ENCODE data around the gene ITGB3.
A peak's percentile ranks its signal among the peaks of the same experiment; 100 is the strongest.

The ITGB3 gene

DNA sequence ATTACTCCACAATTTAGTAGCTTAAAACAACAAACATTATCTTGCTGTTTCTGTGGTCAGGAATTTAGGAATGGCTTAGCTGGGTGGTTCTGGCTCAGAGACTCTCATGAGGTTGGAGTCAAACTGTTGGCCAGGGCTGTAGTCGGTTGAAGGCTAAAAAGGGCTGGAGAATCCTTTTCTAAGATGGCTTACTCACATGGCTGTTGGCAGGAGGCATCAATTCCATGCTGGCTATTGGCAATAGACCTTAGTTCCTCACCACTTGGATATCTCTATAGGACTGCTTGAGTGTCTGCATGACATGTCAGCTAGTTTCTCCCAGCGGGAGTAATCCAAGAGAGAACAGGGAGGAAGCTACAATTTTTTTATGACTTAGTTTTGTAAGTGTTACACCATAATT lies 63.5 kb downstream of the ITGB3 start:
- in situ Hi-C loops (cut with MboI; ENCODE audit: low sequenced_read_pairs) = no loop called here
- no peaks in the 10 kb centered on the region for H3K27me3 ChIP-seq (ENCODE audit: low read depth)
- DNase-seq (ENCODE audit: low spot score in 2 of 2) = no peak

DNA sequence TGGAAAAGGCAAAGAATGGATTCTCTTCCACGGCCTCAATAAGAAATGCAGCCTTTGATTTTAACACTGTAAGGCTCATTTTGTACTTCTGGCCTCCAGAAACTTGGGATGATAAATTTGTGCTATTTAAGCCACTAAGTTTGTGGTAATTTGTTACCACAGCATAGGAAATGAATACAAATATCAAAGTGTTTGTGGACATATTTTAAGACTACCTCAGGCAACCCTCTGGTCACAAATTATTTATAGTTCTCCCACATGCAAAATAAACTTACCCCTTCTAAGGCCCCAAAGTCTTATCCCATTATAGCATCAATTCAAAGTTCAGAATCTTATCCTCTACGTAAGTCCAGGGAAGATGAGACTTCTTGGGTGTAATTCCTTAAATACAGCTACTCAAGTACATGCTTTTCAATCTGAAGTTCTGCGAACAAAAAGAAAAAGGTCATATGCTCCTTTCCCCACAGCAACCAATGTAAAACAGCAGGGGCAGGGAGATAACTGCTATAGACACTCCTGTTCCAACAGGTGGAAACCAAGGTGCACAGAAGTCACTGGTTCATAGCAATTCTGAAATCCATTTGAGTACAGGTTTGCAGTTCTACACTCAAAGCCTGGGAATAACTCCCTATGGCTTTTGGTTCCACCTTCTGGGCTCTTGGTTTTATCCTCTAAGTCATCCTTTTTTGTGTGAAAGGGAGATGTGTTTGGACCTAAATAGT lies 64.7 kb downstream of the ITGB3 start:
- H3K36me3 ChIP-seq (replicated peaks) = no peaks in the 10 kb centered on the region
- no peaks in the 10 kb centered on the region; the same call in 1 of the 2 replicates for H3K4me1 ChIP-seq
- peaks cover 7% of the 10 kb centered on the region for H3K9me3 ChIP-seq
- H3K27me3 ChIP-seq (ENCODE audit: low read depth) = no peaks in the 10 kb centered on the region
- in situ Hi-C loops (cut with MboI; ENCODE audit: low sequenced_read_pairs) = no loop called here
- no peak overlapping the region for H3K4me3 ChIP-seq
- no peak for DNase-seq (ENCODE audit: low spot score in 2 of 2)

More for the DNA sequence above, 63.5 kb downstream of the ITGB3 start:
- Histone ChIP-seq H3K4me1 (no peaks in the 10 kb centered on the region; the same call in 1 of the 2 replicates), H3K4me3 (no peak overlapping the region), H3K9me3 (peaks cover 5% of the 10 kb centered on the region), H3K36me3 (replicated peaks) (no peaks in the 10 kb centered on the region)

DNA sequence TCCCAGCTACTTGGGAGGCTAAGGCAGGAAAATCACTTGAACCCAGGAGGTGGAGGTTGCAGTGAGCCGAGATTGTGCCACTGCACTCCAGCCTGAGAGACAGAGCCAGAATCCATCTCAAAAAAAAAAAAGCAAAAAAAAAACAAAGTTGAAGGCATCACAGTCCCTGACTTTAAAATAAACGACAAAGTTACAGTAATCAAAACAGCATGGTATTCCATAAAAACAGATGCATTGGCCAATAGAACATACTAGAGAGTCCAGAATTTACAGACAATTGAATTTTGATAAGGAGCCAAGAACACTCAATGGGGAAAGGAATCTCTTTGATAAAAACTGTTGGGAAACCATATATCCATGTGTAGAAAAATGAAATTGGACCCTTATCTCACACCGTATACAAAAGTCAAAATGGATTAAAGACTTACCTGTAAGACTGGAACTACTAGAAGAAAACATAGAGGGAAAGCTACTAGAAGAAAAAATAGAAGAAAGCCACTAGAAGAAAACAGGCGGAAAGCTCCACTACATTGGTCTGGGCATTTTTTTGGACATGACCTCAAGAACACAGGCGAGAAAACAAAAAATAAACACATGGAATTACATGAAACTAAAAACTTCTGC lies 67.4 kb downstream of the ITGB3 start:
- DNase-seq (ENCODE audit: low spot score in 2 of 2) = no peak
- Histone ChIP-seq H3K27me3 (ENCODE audit: low read depth) (no peaks in the 10 kb centered on the region), H3K36me3 (replicated peaks) (no peaks in the 10 kb centered on the region), H3K4me1 (no peaks in the 10 kb centered on the region), H3K4me3 (no peak overlapping the region), H3K9me3 (peaks cover 8% of the 10 kb centered on the region)
- in situ Hi-C loops (cut with MboI; ENCODE audit: low sequenced_read_pairs) = no loop called here

DNA sequence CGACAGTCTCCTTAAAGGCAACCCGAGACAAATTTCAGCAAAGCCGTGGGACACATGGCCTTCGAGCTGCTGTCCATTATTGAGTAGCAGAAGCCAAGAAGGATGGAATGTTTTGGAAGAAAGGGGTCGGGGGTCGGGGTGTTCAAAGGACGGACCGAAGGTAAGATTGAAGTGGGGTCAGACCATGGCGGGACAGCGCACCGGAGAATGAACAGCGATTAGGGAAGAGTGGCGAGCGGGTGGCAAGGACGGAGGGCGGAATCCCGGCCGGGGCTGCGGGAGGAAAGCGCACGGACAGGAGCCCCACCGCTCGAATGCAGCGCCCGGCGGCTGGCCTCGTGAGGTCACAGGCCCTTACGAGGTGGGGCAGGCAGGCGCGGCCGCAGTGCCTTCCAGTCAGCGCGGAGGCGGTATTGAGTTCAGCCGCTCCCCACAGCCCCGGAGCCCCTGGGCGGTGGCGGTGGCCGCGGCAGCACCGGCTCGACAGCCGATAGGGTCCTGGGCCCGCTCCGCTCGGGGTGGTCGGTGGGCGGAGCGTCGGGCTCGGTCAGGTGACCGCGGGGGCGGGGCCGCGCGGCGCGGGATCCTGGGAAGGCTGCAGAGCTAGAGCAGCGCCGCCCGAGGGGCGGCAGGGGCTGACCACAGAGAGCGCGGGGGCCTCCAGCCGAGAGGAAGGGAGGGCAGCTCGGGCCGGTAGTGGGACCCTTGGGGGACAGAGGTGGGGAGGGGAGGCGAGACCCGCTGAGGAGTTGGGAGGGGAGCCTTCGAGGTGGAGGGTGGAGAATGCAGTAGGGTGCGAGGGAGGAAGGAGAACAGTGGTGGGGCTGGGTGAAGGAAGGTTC lies 70.0 kb downstream of the ITGB3 start, which contains the start of gene EFCAB13:
EFCAB13 (plus strand) TSS at position 574 of the 842 bp plus-strand sequence. CDS start 4,399 bp downstream, outside the sequence.
- DNase-seq (ENCODE audit: low spot score in 2 of 2) = peak in 1 of 2 experiments; percentile 45
- H3K36me3 ChIP-seq (replicated peaks) = no peaks in the 10 kb centered on the region
- H3K4me1 ChIP-seq = no peaks in the 10 kb centered on the region
- peaks cover 8% of the 10 kb centered on the region for H3K9me3 ChIP-seq
- H3K4me3 ChIP-seq = no peak within 1 kb of the TSS
- H3K27me3 ChIP-seq (ENCODE audit: low read depth) = no peaks in the 10 kb centered on the region
- in situ Hi-C loops (cut with MboI; ENCODE audit: low sequenced_read_pairs) = no loop called here

DNA sequence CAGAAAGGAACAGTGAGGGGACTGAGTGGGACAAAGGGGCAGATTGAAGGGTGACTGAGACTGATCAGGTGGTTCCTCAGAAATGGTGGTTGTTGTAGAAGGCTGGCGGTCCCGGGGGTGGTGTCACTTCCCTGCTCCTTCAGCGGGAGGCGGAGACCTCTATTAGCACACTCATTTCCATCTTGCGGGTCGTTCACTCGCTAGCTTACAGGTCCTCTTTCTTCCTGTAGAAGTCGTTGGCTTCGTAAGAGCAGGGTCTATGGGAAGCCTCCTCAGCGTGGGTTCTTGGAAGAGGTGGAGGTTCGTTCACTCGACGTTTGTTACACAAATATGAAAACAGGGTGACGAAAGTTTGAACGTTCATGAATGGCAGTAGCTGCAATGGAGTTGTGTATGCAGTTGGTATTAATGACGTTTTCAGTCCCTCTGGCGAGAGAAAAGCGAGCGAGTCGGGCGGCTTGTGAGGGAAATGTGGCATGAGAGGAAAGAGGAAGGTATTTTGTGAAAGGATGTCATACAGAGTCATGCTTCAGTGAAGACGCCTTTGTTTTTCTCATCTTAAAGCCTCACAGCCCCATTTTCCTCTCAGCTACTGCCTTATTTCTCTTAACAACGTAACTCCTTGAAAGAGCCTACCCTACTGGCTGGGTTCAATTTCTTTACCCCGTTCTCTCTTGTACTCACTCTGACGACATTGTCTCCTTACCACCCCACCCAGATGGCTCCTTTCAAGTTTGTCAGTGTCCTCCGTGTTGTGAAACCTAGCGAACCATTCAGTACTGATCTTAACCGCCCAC lies 70.8 kb downstream of the ITGB3 start:
- Histone ChIP-seq H3K4me3 (no peak overlapping the region), H3K27me3 (ENCODE audit: low read depth) (no peaks in the 10 kb centered on the region), H3K4me1 (no peaks in the 10 kb centered on the region), H3K36me3 (replicated peaks) (no peaks in the 10 kb centered on the region), H3K9me3 (peaks cover 8% of the 10 kb centered on the region)
- in situ Hi-C loops (cut with MboI; ENCODE audit: low sequenced_read_pairs) = no loop called here
- DNase-seq (ENCODE audit: low spot score in 2 of 2) = no peak

DNA sequence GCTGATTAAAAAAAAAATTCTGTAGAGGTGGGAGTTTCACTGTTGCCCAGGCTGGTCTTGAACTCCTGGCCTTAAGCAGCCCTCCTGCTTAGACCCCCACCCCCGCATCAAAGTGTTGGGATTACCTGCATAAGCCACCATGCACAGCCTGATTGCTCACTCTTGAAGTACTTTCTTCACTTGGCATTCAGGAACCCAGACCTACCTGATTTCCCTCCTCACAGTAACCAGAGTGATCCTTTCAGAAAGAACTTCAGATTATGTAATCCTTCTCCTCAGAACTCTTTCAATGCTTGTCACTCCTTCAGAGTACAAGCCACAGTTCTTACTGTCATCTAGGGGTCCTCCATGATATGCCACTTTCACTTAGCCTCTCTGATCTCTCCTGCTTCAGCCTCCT lies 71.5 kb downstream of the ITGB3 start:
- H3K36me3 ChIP-seq (replicated peaks) = no peaks in the 10 kb centered on the region
- H3K9me3 ChIP-seq = peaks cover 8% of the 10 kb centered on the region
- in situ Hi-C loops (cut with MboI; ENCODE audit: low sequenced_read_pairs) = no loop called here
- H3K4me1 ChIP-seq = no peaks in the 10 kb centered on the region
- no peaks in the 10 kb centered on the region for H3K27me3 ChIP-seq (ENCODE audit: low read depth)
- DNase-seq (ENCODE audit: low spot score in 2 of 2) = no peak
- H3K4me3 ChIP-seq = no peak overlapping the region

DNA sequence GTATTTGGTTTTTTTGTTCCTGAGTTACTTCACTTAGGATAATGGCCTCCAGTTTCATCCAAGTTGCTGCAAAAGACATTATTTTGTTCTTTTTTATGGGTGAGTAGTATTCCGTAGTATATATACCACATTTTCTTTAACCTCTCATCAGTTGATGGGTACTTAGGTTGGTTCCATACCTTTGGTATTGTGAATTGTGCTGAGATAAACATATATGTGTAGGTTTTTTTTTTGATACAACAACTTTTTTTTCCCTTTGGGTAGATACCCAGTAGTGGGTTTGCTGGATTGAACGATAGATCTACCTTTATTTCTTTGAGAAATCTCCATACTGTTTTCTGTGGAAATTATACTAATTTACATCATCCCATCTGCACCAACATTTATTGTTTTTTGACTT lies 76.9 kb downstream of the ITGB3 start:
- no peaks in the 10 kb centered on the region for H3K4me1 ChIP-seq
- in situ Hi-C loops (cut with MboI; ENCODE audit: low sequenced_read_pairs) = no loop called here
- no peaks in the 10 kb centered on the region for H3K9me3 ChIP-seq
- no peaks in the 10 kb centered on the region for H3K36me3 ChIP-seq (replicated peaks)
- DNase-seq (ENCODE audit: low spot score in 2 of 2) = no peak
- H3K4me3 ChIP-seq = no peak overlapping the region
- H3K27me3 ChIP-seq (ENCODE audit: low read depth) = peaks cover 6% of the 10 kb centered on the region

DNA sequence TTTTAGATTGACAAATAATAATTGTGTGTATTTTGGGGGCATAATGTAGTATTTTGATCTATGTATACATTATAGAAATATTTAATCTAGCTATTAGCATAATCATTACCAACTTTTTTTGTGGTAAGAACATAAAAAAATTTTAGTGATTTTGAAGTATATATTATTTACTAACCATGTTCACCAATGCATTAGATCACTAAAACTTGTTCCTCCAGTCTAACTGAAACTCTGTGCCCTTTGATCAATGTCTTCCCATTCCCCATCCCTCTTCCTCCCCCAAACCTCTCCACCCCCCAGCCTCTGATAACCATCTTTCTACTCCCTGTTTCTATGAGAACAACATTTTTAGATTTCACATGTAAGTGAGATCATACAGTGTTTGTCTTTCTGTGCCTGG lies 78.7 kb downstream of the ITGB3 start:
- in situ Hi-C loops (cut with MboI; ENCODE audit: low sequenced_read_pairs) = no loop called here
- H3K4me1 ChIP-seq = no peaks in the 10 kb centered on the region

DNA sequence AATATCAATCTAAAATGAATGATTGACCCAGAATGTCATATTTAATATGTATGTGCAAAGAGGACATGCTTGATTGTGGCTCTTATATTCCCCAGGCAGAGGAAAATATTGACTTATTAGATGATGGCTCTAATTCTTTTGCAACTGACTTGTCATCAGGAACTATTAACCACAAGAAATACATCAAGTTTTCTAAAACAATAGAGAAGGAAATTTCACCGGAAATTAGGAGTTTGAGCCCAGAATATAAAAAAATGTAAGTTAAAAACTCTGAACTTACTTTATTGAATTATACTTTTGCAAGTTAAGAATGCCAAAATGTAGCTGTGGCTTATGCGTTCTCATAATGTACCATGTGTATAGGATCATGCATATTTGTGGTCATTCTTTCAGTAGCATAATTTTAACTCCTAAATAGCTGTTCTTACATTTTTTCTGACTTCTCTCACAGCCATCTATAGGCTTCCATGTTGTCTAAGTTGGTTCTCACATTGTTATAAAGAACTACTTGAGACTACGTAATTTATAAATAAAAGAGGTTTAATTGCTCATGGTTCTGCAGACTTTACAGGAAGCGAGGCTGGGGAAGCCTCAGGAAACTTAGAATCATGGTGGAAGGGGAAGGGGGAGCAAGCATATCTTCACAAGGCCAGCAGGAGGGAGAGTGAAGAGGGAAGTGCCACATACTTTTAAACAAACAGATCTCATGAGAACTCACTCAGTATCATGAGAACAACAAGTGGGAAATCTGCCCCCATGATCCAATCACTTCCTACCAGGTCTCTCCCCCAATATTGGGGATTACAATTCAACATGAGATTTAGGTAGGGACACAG lies 81.7 kb downstream of the ITGB3 start:
- no peaks in the 10 kb centered on the region for H3K9me3 ChIP-seq
- H3K4me1 ChIP-seq = no peaks in the 10 kb centered on the region
- no peaks in the 10 kb centered on the region for H3K36me3 ChIP-seq (replicated peaks)
- in situ Hi-C loops (cut with MboI; ENCODE audit: low sequenced_read_pairs) = no loop called here
- no peak for DNase-seq (ENCODE audit: low spot score in 2 of 2)
- H3K27me3 ChIP-seq (ENCODE audit: low read depth) = peaks cover 6% of the 10 kb centered on the region
- no peak overlapping the region for H3K4me3 ChIP-seq

More for the DNA sequence above, 78.7 kb downstream of the ITGB3 start:
- H3K9me3 ChIP-seq = no peaks in the 10 kb centered on the region
- DNase-seq (ENCODE audit: low spot score in 2 of 2) = no peak
- no peak overlapping the region for H3K4me3 ChIP-seq
- H3K36me3 ChIP-seq (replicated peaks) = no peaks in the 10 kb centered on the region
- peaks cover 6% of the 10 kb centered on the region for H3K27me3 ChIP-seq (ENCODE audit: low read depth)

DNA sequence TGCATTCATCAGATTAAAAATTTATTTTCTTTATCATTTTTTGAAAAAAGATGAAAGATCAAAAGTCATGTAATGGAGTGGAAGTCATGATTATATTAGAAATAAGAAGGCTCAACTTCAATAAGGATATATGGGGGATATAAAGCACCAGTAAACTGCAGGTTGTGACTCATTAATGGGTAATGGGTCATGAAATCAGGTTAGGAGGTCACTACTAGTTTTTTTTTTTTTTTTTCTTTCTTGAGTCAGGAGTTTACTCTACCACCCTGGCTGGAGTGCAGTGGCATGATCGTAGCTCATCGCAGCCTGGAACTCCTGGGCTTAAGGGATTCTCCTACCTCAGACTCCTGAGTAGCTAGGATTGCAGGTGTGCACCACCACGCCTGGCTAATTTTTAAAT lies 84.4 kb downstream of the ITGB3 start:
- H3K9me3 ChIP-seq = no peaks in the 10 kb centered on the region
- no peaks in the 10 kb centered on the region for H3K36me3 ChIP-seq (replicated peaks)
- in situ Hi-C loops (cut with MboI; ENCODE audit: low sequenced_read_pairs) = no loop called here
- no peaks in the 10 kb centered on the region for H3K4me1 ChIP-seq
- DNase-seq (ENCODE audit: low spot score in 2 of 2) = no peak
- no peak overlapping the region for H3K4me3 ChIP-seq
- H3K27me3 ChIP-seq (ENCODE audit: low read depth) = no peaks in the 10 kb centered on the region; the same call in 1 of the 2 replicates

DNA sequence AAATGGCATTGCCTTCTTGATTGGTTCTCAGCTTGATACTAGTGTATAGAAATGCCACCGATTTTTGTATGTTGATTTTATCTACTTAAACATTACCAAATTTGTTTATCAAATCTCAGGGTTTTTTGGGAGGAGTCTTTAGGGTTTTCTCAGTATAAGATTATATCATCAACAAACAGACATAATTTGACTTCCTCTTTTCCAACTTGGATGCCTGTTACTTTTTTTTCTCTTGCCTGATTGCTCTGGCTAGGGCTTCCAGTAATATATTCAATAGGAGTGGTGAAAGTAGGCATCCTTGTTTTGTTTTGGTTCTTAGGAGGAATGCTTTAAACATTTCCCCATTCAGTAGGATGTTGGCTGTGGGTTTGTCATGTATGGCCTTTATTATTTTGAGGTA lies 99.2 kb downstream of the ITGB3 start:
- peaks cover 4% of the 10 kb centered on the region for H3K27me3 ChIP-seq (ENCODE audit: low read depth)
- H3K4me3 ChIP-seq = no peak overlapping the region
- DNase-seq (ENCODE audit: low spot score in 2 of 2) = no peak
- no peaks in the 10 kb centered on the region for H3K36me3 ChIP-seq (replicated peaks)
- in situ Hi-C loops (cut with MboI; ENCODE audit: low sequenced_read_pairs) = loop anchor here (25.0 kb wide), 1 partner anchor 259 kb away; no protein-coding TSS in a partner anchor
- H3K4me1 ChIP-seq = no peaks in the 10 kb centered on the region
- H3K9me3 ChIP-seq = no peaks in the 10 kb centered on the region

DNA sequence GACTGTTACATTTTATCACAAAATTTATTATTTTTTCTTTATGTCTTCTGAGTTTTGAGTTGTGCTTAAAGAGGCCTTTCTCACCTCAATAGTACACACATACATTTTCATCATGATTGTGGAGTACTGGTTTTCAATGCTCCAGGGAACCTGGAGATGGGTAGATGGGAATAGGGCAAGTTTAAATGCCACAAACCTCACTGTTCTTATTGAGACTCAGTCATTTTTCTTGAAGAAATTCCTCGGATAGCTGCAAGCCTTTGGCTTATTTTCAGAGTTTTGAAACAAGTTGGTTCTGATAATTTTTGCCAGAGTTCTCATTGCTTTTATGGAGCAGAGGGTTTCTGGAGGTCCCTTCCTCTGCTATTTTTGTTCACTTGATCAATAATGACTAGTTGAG lies 105.0 kb downstream of the ITGB3 start:
- in situ Hi-C loops (cut with MboI; ENCODE audit: low sequenced_read_pairs) = loop anchor here (25.0 kb wide), 1 partner anchor 254 kb away; no protein-coding TSS in a partner anchor
- Histone ChIP-seq H3K9me3 (no peaks in the 10 kb centered on the region), H3K27me3 (ENCODE audit: low read depth) (no peaks in the 10 kb centered on the region; the same call in 1 of the 2 replicates), H3K4me3 (no peak overlapping the region), H3K4me1 (no peaks in the 10 kb centered on the region), H3K36me3 (replicated peaks) (no peaks in the 10 kb centered on the region)
- DNase-seq (ENCODE audit: low spot score in 2 of 2) = no peak
